Loucy (cell line): ENCODE measurements around the gene LRRC71.

ENCODE experiments used
- H2AFZ ChIP-seq: fragments of 200-600 bp; sonication (generic); 2 replicates; pipeline ENCODE4 v1.6.0; 2016; ENCODE audit warnings: antibody characterized with exemption, mild to moderate bottlenecking, low read length, moderate library complexity
- H3F3A ChIP-seq: fragments of 200-600 bp; 2 replicates; pipeline ENCODE4 v1.6.0; 2016; ENCODE audit warnings: antibody characterized with exemption, low read depth, mild to moderate bottlenecking
- H3K27me3 ChIP-seq: fragments of 200-600 bp; sonication (generic); 2 replicates; pipeline ENCODE4 v1.6.1; 2014; ENCODE audit warnings: low read length, mild to moderate bottlenecking; ENCODE audit not compliant: insufficient read depth, poor library complexity, severe bottlenecking
- H3K36me3 ChIP-seq: fragments of 200-600 bp; sonication (generic); 2 replicates; pipeline ENCODE4 v1.6.1; 2016; ENCODE audit warnings: low read length; ENCODE audit not compliant: insufficient read depth
- H3K4me1 ChIP-seq: fragments of 200-600 bp; sonication (generic); 2 replicates; pipeline ENCODE4 v1.5.1; 2014; ENCODE audit warnings: low read length, mild to moderate bottlenecking; ENCODE audit not compliant: insufficient read depth, poor library complexity, severe bottlenecking
- H3K4me2 ChIP-seq: fragments of 200-600 bp; sonication (generic); 2 replicates; pipeline ENCODE4 v1.6.0; 2014; ENCODE audit warnings: antibody characterized with exemption, low read length, low read depth, mild to moderate bottlenecking; ENCODE audit not compliant: poor library complexity, severe bottlenecking
- H3K4me3 ChIP-seq: fragments of 200-600 bp; sonication (generic); 2 replicates; pipeline ENCODE4 v1.5.1; 2014; ENCODE audit warnings: low read length, mild to moderate bottlenecking, mixed read lengths; ENCODE audit not compliant: poor library complexity, severe bottlenecking
- H3K79me2 ChIP-seq: fragments of 200-600 bp; sonication (generic); 2 replicates; pipeline ENCODE4 v1.6.1; 2014; ENCODE audit warnings: low read length; ENCODE audit not compliant: insufficient read depth
- H3K9ac ChIP-seq: fragments of 200-600 bp; sonication (generic); 2 replicates; pipeline ENCODE4 v1.6.0; 2014; ENCODE audit warnings: mild to moderate bottlenecking, low read depth, low read length, moderate library complexity; ENCODE audit not compliant: poor library complexity, severe bottlenecking
- H3K9me2 ChIP-seq: fragments of 200-600 bp; sonication (generic); replicated peaks from 2 replicates; pipeline ENCODE4 v1.6.1; 2016; ENCODE audit warnings: low read depth, low read length, mixed read lengths
- H3K9me3 ChIP-seq: fragments of 200-600 bp; sonication (generic); 2 replicates; pipeline ENCODE4 v1.6.1; 2014; ENCODE audit warnings: mild to moderate bottlenecking, antibody characterized with exemption, low read length, low read depth; ENCODE audit not compliant: insufficient read depth
- H4K20me1 ChIP-seq: fragments of 200-600 bp; sonication (generic); 2 replicates; pipeline ENCODE4 v1.6.0; 2014; ENCODE audit warnings: antibody characterized with exemption, low read length, mild to moderate bottlenecking; ENCODE audit not compliant: insufficient read depth, poor library complexity, severe bottlenecking
- EZH2phosphoT487 ChIP-seq: fragments of 200-600 bp; IDR thresholded peaks from 2 replicates; pipeline ENCODE4 v1.6.1; 2018; ENCODE audit warnings: antibody characterized with exemption, mild to moderate bottlenecking, moderate library complexity, borderline replicate concordance
- TF ChIP-seq, protein P1 (sequence below): fragments of 200-600 bp; sonication (generic); conservative IDR thresholded peaks from 2 replicates; pipeline ENCODE4 v1.5.1; 2014; ENCODE audit warnings: mild to moderate bottlenecking, antibody characterized with exemption, low read length

The LRRC71 gene

GRCh38 chr1:156975084-156975483 lies 54.7 kb downstream of the LRRC71 start:
- H3K9me3 ChIP-seq: no peaks in the 10 kb centered on the region
- H2AFZ ChIP-seq: no peak overlapping the region
- TF ChIP-seq, protein P1, sequence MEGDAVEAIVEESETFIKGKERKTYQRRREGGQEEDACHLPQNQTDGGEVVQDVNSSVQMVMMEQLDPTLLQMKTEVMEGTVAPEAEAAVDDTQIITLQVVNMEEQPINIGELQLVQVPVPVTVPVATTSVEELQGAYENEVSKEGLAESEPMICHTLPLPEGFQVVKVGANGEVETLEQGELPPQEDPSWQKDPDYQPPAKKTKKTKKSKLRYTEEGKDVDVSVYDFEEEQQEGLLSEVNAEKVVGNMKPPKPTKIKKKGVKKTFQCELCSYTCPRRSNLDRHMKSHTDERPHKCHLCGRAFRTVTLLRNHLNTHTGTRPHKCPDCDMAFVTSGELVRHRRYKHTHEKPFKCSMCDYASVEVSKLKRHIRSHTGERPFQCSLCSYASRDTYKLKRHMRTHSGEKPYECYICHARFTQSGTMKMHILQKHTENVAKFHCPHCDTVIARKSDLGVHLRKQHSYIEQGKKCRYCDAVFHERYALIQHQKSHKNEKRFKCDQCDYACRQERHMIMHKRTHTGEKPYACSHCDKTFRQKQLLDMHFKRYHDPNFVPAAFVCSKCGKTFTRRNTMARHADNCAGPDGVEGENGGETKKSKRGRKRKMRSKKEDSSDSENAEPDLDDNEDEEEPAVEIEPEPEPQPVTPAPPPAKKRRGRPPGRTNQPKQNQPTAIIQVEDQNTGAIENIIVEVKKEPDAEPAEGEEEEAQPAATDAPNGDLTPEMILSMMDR: no peak
- no peak for TF ChIP-seq EZH2phosphoT487
- no peaks in the 10 kb centered on the region for H4K20me1 ChIP-seq
- H3K27me3 ChIP-seq: no peaks in the 10 kb centered on the region
- no peaks in the 10 kb centered on the region for H3K4me1 ChIP-seq
- no peaks in the 10 kb centered on the region for H3K36me3 ChIP-seq
- H3K4me2 ChIP-seq: no peak overlapping the region
- H3K79me2 ChIP-seq: no peaks in the 10 kb centered on the region
- H3K9ac ChIP-seq: no peak overlapping the region
- no peak overlapping the region for H3K4me3 ChIP-seq
- no peaks in the 10 kb centered on the region for H3F3A ChIP-seq
- H3K9me2 ChIP-seq: no peaks in the 10 kb centered on the region

- H3K4me3 ChIP-seq: no peak overlapping the region
- no peaks in the 10 kb centered on the region for H3K79me2 ChIP-seq
- no peaks in the 10 kb centered on the region for H3K9me3 ChIP-seq
- H3K9me2 ChIP-seq: no peaks in the 10 kb centered on the region
- H4K20me1 ChIP-seq: no peaks in the 10 kb centered on the region
- H3K4me1 ChIP-seq: no peaks in the 10 kb centered on the region
- H3K4me2 ChIP-seq: no peak overlapping the region
- TF ChIP-seq, protein P1: no peak
- TF ChIP-seq EZH2phosphoT487: no peak
- no peaks in the 10 kb centered on the region for H3F3A ChIP-seq
- H2AFZ ChIP-seq: no peak overlapping the region
- no peaks in the 10 kb centered on the region for H3K27me3 ChIP-seq
- H3K9ac ChIP-seq: no peak overlapping the region
- H3K36me3 ChIP-seq: no peaks in the 10 kb centered on the region
Observed at GRCh38 chr1:156980551-156980950, 60.1 kb downstream of the LRRC71 start.
